Measurements from ENCODE around the gene ENOSF1. TPM values are rescaled to one million over a fixed set of nuclear protein-coding genes. Genes with fewer than 3 reads are reported as not detected.

The ENOSF1 gene
- total and polyA plus RNA-seq, 2 of the 13 experiments (the other 11 are each of a cell fraction or from before 2014, with no cell fraction given), result 37.6 to 40.1 TPM

GRCh38 chr18:657311-658000, 55.0 kb downstream of the ENOSF1 start, which contains the start of gene TYMS (continued):
- no peak for TF ChIP-seq PRDM10 (CRISPR knock-in tag; IDR thresholded peaks at IDR 0.05; ENCODE audit: low read depth)
- TF ChIP-seq TEF (CRISPR knock-in tag; IDR thresholded peaks at IDR 0.05), result no peak
- TF ChIP-seq ZNF776 (CRISPR knock-in tag; IDR thresholded peaks at IDR 0.05), result peak; percentile 73
- peak; percentile 49; the same call in 1 of the 2 replicates for TF ChIP-seq SP5 (CRISPR knock-in tag; IDR thresholded peaks at IDR 0.05; ENCODE audit: borderline replicate concordance, low read depth)
- TF ChIP-seq ZBTB44 (CRISPR knock-in tag; IDR thresholded peaks at IDR 0.05), result no peak
- peak; percentile 27; the same call in 1 of the 2 replicates for TF ChIP-seq HMG20A (CRISPR knock-in tag; IDR thresholded peaks at IDR 0.05; ENCODE audit: borderline replicate concordance)
- no peak for TF ChIP-seq MTF1 (CRISPR knock-in tag; IDR thresholded peaks at IDR 0.05)
- no peak for TF ChIP-seq NFAT5 (CRISPR knock-in tag; IDR thresholded peaks at IDR 0.05)
- TF ChIP-seq ESRRA (CRISPR knock-in tag; IDR thresholded peaks at IDR 0.05; ENCODE audit: low read depth), result no peak
- TF ChIP-seq GATAD2A (CRISPR knock-in tag; IDR thresholded peaks at IDR 0.05), result no peak; the same call in none of the 2 replicates
- peak; percentile 57; the same call in 1 of the 2 replicates for TF ChIP-seq ZNF747 (CRISPR knock-in tag; IDR thresholded peaks at IDR 0.05; ENCODE audit: borderline replicate concordance)
- no peak; the same call in 1 of the 2 replicates for TF ChIP-seq ZNF317 (CRISPR knock-in tag; IDR thresholded peaks at IDR 0.05)
- TF ChIP-seq NPAS2 (CRISPR knock-in tag; IDR thresholded peaks at IDR 0.05; ENCODE audit: borderline replicate concordance), result no peak
- no peak for TF ChIP-seq CENPX (CRISPR knock-in tag; IDR thresholded peaks at IDR 0.05)
- no peak for TF ChIP-seq THYN1 (CRISPR knock-in tag; IDR thresholded peaks at IDR 0.05; ENCODE audit: borderline replicate concordance, low read depth)
- peak; percentile 51; the same call in 1 of the 2 replicates for TF ChIP-seq CBFB (CRISPR knock-in tag; IDR thresholded peaks at IDR 0.05)
- TF ChIP-seq THAP7 (CRISPR knock-in tag; IDR thresholded peaks at IDR 0.05), result no peak
- no peak for TF ChIP-seq RNF2 (conservative IDR thresholded peaks at IDR 0.05; ENCODE audit: low read depth)

Measured in HepG2 (cell line).